GM21381 (cell line): ENCODE results near the gene OR10R2.

Experiments used
- ATAC-seq: cut with Tn5 transposase; IDR thresholded peaks from one replicate; pipeline ENCODE4 v1.9.1; 2021; ENCODE audit warnings: mild to moderate bottlenecking, moderate library complexity; ENCODE audit not compliant: unreplicated experiment

Gene OR10R2

GRCh38 chr1:158527190-158527815, 55.3 kb downstream of the OR10R2 start:
- no peak for ATAC-seq
